Stimulated activated CD4-positive, alpha-beta T cell treated with anti-CD3 and anti-CD28 coated beads, Interleukin-1b, Interleukin-23, amount 100 ng/mL, for 24 hours (primary cell): ENCODE results near the gene MAML2.

Experiments used
- DNase-seq, 4 experiments: peaks; one replicate each; pipeline ENCODE4 v3.0.0-alpha.2; 2020; ENCODE audit warnings: low read depth in 4 of 4, low spot score in 1 of 4

Gene MAML2

DNA sequence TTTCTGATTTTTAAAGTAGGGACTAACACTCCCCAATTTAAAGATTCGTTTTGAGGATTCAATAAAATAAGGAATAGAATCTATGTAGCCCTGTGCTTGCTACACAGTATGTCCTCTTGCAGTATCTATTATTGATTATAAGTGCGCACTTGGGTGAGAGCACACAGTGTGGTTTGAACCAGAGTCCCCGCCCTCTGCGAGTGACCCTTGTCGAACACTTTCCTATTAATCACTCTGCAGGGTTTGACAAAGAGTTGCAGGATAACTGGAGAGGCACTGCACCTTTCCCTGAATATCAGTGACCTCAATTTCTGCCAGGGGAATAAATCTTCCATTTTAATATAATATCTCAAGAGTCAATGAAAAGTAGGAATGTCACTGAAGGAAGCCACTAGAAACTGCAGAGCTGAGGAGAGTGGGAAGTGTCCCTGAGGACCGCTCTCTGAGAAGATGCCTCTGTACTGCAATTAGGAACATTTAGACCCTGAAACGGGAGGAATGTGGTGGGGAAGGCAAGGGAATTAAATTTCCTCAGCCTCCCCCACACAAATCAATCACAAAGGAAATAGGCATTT, 182.2 kb downstream of the MAML2 start:
- DNase-seq, result no peak

DNA sequence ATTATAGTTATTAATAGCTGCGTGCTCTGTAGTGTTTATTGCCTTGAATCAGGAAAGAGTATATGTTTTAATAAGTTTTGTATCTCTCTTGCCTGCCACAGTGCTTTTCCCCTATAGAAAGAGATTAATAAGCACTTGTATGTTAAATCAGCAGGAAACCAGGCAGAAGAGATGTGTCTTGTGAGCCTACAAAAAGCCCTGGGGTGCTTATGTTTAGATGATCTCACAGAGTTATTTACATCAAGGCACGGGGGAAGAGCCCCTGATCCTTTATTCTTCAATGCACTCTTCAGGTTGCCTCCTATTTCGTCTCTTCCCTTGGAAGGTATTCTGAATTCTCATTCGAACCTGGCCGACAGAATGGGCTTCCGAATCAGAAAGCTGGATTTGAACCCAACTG, 183.0 kb downstream of the MAML2 start:
- DNase-seq, result no peak

DNA sequence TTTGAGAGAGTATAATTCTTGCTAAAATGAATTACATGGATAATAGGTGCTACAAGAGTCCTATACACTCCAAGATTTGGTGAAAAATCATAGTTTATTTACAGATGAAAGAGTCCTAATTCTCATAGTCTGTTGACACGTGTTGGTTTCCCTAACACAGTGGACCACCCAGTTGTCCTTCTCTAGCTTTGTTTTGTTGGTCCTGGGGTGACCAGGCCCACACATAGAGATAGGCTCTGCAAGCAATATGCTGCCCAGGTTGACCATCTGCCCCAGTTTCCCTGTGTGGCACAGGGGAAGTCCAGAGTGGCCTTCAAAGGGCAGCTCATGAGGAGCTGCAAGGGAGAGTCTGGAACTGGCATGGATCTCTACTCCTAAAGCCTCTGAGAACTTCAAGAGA, 184.9 kb downstream of the MAML2 start:
- DNase-seq, result no peak

GRCh38 chr11:96157517-96157873, 185.5 kb downstream of the MAML2 start:
- no peak for DNase-seq

DNA sequence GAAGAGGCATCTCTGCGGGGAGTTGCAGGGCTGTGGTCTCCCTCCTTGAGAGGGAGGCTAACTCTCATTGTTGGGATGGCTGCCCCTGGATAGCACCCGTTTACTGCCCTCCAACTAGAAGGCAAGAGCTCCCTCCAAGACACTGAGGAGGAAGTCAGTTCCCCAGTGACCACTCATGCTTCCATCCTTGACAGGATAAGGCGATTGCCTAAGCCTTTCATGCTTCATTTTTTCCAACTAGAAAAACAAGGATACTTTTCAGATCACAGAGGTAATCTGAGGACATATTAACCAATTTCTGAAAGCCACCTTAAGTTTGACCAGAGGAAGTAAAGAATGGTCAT, 186.6 kb downstream of the MAML2 start:
- DNase-seq, result no peak

DNA sequence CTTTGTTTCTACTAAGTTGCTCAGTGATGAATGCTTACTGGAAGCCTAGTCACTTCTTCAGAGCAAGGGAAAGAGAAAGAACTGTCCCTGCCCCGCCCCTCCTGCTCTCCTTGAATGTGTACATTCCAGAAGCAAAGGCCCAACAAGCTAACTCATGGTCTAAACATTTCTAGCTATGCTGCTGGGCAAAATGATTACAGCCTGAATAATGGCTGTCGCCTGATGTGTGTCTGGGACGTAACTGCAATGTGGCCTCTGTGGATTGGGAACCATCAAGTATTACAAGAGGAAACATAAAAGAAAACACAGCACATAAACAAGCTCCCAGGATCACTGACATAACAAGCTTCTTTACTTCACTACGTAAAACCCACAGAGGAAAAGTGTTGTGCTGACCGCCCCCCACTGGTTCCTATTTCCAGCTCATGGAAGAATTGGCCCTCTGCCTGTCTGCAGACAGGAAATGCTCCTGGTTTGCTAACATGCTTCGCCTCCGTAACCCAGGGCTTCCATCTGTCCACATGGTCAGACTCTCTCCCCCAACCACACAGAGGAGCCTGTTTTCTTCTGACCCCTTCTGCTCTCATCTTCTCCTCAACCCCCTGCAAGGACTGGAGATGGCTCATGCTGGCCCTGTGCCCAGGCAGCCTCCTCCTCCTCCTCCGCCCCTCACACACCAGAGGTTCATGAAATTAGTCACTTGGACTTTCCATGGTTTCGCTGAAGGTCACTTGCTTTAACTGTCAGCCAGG, 187.2 kb downstream of the MAML2 start:
- peak; percentile 18 to 58 (median 33) for DNase-seq

DNA sequence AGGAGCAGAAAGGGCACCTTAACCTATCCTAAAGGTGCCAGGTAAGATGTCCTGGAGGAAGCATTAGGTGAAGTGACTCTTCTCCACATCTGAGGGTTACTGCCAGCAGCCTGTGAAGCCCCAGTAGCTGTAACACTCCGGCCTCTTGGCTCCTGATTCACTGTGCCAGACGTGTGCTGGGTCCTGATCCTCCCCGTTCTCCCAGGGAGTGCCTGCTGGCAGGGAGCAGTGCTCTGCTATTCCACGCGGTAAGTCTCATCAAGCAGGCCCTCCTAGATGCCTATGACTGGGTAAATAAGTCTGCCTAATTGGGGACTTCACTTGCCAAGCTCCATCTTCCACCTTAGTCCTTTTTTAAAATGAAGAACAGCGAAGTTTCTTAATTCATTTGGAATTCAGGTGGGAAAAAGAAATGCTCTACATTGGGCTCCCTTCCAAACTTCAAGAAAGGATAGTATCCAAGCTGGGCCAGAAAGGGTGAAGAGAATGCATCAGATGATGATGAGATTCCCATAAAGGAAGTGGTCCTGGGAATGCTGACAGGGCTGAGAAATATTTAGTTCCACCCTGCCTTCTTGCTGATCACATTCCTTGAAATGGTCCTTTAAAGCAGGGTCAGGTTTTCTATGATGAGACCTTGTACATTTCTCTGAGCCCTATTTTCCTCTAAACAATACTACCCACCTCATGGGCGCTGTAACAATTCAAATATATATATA, 188.0 kb downstream of the MAML2 start:
- DNase-seq, result no peak

- DNase-seq, result no peak
Observed at GRCh38 chr11:96152623-96153022, 190.4 kb downstream of the MAML2 start.

DNA sequence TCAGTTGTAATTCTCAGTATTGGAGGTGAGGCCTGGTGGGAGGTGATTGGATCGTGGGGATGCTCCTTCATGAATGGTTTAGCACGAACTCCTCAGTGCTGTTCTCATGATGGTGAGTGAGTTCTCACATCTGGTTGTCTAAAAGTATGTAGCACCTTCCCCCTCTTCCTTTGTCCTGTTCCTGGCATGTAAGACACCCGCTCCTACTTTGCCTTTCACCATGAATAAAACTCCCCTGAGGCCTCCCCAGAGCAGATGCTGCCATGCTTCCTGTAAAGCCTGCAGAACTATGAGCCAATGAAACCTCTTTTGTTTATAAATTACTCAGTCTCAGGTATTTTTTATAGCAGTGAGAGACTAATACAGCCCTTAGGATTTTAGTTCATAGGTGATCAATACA, 191.5 kb downstream of the MAML2 start:
- DNase-seq, result no peak

- DNase-seq, result no peak
Observed at GRCh38 chr11:96150609-96151008, 192.4 kb downstream of the MAML2 start.

DNA sequence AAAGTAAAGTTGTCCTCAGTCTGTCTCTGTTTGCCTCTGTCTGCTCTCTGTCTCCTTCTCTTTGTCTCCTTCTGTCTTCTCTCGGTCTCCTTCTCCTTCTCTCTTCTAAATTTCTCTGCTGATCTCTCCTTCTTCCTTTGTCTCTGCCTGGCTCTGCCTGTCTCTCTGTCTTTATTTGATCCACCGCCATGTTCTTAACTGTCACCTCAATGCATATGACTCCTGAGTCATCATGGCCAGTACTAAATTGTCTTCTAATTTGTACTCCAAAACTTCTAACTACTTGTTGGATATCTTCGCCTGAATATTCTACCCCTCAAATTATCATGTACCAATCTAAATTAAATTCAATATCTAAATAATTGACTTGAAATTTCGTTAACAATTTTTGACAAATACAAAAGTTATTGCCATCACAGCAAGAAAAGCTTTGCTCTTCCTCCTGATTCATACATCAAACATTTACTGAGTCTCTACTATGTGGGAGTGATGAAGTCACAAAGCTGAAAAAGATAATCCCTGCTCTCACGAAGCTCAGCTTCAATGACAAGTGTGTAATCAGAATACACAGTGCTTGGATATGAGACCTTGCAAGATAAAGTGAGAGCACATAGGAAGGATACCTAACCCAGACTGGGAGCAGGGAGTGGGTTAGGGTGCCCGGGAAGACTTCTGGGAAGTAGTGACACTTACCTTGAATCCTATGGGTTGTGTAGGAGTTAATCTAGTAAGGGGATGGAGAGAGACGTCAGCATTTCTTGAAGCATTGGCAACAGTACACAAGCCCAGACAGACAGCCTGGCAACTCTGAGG, 193.0 kb downstream of the MAML2 start:
- no peak for DNase-seq

- DNase-seq, result no peak
Observed at GRCh38 chr11:96147906-96148486, 195.0 kb downstream of the MAML2 start.

DNA sequence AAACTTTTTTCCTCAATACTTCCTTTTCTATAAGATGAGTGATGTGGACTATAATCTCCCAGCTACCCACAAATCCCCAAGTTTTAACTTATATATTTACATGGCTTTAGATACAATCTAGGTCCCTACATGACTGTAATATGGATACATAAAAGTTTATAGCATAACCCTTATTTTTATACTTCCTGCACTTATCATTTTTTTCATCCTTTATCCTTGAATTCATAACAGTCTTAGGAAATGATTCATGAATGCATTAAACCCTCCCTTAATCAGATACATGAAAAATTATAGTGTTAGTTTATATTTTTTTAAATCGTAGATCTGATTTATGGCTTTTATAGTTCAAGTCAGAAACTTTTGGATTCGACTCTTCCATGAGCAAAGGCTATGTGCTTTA, 195.8 kb downstream of the MAML2 start:
- no peak for DNase-seq

- DNase-seq, result no peak
Observed at GRCh38 chr11:96146765-96147164, 196.2 kb downstream of the MAML2 start.

DNA sequence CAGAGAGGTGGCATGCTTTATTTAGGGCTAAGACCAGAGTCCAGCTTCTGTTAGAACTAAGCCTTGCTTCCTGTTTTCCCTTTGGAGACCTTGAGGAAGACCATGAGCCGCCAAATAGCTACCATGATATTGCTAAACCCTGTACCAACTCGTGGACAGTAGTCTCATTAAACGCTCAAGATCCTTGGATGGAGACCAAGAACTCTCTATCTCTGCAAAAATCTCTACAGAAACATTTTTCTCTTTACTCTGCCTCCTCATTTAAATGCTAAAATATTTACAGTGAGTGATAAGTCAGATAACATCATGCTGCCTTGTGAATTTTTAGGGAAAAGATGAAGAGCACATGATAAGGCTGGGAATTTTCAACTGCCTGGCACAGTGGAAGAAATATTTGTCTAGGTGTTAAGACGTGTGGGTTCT, 197.8 kb downstream of the MAML2 start:
- DNase-seq, result no peak

GRCh38 chr11:96144553-96144952, 198.4 kb downstream of the MAML2 start:
- no peak for DNase-seq

DNA sequence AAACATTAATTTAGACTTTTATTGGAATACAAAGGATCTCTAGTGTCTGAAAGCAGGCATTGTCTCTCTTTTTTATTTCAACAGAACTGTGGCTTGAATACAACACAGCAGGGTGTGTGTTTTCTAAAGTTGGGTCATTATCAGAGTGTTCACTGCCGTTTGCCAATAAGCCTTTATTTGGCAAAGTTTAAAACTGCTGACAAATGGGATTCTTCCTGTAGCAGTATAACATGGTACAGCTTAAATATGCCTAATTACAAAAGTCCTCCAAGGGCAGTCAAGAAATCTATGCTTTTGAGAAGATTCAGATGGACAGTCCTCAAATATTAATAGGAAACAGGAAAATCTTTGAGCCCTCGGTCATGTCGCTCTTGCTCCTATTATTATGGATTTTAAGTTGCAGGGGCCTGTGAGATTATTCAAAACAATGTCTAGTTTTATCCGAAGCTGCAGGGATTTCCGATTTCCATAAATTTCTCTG, 199.9 kb downstream of the MAML2 start:
- DNase-seq, result no peak

DNA sequence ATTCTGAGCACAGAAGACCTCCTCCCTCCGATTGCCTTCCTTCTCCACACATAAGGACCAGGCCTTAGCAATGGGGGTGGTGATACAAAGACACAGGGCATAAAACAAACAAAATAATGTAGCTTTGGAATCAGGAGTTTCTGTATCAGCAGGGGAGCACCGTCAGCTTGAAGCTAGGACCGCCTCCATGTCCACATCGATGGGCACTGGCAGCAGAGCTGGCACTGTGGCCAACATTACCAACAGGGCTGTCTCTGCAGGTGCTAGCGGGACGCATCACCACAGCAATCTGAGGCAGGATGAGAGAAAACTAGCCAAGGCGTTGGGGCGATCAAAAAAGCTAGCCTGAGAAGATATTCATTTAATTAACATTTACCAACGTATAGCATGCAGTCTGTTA, 201.4 kb downstream of the MAML2 start:
- DNase-seq, result no peak

DNA sequence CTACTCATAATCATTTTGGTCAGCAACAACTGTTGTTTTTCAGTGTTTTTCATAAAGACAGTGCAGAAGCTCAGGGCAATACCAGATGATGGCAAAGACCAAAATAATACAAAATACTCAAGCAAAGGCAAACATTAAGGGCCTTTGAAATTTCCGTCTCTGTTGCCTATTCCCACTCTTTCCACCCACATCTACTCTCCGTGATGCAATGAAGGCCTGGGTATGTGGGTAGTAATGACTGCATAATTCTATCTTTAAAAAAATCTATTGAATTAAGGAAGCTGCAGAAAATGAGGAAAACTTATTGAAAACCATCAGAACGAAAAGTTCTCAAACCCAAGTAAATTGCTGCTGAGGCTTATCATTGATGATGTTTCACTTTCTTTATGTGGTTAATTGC, 203.3 kb downstream of the MAML2 start:
- DNase-seq, result no peak

DNA sequence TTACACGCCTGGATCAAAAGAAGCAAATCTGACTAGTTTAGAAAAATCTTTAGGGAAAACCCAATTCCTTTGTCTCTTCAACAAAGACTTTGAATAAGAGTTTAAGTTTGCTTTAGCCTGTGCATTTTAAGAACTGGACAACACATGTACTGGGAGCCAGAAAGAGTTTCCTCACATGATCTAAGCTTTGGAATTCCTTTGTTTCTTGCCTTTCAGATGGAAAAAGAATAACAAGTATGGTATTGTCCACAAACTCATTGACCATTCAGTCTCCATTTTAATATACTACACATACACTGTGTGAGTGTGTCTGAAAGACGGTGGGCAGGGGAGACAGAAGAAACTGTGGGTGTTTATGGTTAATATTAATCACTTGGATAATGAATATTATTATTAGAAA, 205.6 kb downstream of the MAML2 start:
- no peak for DNase-seq

- DNase-seq, result no peak
Observed at GRCh38 chr11:96136613-96137298, 206.2 kb downstream of the MAML2 start.
